HG03442 (cell line): Measurements from ENCODE around the gene SLC10A3.
"Not testable (repeated sequence)": the region's sequence is repeated elsewhere in the genome, so short reads cannot be mapped to it uniquely, and the experiment has no call there.

Experiments
- ATAC-seq: cut with Tn5 transposase; IDR thresholded peaks from one replicate; pipeline ENCODE4 v1.9.1; 2021; ENCODE audit warnings: mild to moderate bottlenecking, moderate library complexity; ENCODE audit not compliant: unreplicated experiment

The SLC10A3 gene

DNA sequence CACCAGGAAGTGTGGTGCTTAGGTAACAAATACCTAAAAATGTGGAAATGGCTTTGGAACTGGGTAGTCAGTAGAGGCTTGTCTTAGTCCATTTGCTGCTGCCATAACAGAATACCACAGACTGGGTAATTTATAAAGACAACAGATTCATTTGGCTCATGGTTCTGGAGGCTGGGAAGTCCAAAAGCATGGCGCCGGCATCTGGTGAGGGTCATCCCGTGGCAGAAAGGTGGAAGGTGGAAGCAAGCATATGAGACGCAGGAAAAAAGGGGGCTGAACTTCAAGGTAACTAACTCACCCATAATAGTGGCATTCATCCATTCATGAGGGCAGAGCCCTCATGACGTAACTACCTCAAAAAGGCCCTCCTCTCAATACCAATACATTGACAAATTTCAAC lies 19.0 kb upstream of the SLC10A3 start:
- no peak for ATAC-seq

DNA sequence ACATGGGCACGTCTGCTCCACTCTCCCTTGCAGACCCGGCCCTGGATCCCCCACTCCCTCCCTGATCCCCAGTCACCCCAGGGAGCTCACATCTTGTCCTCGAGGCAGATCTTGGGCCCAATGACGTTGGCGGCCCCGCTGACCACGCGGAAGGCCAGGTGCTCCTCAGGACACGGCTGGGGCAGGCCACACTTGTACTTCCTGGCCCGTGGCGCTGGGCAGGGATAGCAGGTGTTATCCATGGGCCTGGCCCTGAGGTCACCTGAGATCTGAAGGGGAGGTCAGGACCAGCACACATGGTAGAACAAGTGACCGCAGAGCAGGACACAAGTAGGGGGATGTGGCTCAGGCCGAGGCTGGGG lies 17.9 kb upstream of the SLC10A3 start:
- no peak for ATAC-seq

GRCh38 chrX:154507673-154508383 lies 17.4 kb upstream of the SLC10A3 start:
- ATAC-seq = no peak

GRCh38 chrX:154506483-154507332 lies 16.3 kb upstream of the SLC10A3 start:
- ATAC-seq = no peak

GRCh38 chrX:154505734-154506133 lies 15.3 kb upstream of the SLC10A3 start:
- ATAC-seq = no peak

- ATAC-seq = no peak
Observed at GRCh38 chrX:154502989-154503388, 12.6 kb upstream of the SLC10A3 start.

DNA sequence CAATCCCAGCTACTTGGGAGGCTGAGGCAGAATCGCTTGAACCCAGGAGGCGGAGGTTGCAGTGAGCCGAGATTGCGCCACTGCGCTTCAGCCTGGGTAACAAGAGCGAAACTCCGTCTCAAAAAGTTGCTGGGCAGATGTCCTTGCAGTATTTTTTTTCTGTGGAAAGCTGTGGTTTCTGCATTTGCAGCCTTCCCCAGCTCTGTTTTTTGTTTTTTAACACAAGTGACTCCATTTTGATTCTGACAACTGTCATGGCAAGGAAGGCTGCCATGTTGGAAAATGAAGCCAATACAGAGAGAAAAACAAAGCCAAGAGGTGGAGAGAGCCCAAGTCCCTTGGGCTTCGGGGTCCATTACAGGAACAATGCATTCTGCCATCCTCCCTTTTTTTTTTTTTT lies 11.7 kb upstream of the SLC10A3 start:
- ATAC-seq = no peak

DNA sequence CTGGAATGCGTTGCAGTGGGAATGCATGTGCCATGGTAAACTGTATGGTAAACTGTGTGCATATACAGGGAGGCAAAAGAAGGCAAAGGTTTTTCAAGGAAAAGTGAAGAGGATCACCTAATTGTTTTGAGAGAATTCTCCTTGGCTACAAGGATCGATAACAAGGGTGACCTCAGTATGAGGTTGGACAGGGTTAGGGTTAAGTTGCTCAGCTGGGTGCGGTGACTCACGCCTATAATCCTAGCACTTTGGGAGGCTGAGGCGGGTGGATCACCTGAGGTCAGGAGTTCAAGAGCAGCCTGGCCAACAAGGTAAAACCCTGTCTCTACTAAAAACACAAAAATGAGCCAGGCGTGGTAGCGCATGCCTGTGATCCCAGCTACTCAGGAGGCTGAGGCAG lies 11.0 kb upstream of the SLC10A3 start:
- not testable (repeated sequence) for ATAC-seq

DNA sequence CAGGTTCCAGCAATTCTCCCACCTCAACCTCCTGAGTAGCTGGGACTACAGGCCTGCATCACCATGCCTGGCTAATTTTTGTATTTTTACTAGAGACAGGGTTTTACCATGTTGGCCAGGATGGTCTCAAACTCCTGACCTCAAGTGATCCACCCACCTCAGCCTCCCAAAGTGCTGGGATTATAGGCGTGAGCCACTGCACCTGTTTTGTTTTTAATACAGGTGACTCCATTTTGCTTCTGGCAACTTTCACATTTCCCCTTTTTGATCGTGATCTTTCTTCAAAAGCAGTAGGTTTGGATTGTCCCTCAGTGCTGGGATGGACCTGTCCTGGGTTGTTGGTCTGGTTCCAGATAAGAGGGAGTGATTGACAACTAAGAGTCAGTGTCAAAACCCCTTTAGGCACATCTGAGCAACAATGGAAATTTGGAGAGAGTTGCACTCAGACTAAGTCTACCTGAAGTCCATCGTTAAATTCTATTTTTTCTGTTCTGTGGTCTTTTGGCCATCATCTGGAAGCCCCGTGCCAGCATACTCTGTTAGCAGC lies 6.2 kb upstream of the SLC10A3 start:
- not testable (repeated sequence) for ATAC-seq

DNA sequence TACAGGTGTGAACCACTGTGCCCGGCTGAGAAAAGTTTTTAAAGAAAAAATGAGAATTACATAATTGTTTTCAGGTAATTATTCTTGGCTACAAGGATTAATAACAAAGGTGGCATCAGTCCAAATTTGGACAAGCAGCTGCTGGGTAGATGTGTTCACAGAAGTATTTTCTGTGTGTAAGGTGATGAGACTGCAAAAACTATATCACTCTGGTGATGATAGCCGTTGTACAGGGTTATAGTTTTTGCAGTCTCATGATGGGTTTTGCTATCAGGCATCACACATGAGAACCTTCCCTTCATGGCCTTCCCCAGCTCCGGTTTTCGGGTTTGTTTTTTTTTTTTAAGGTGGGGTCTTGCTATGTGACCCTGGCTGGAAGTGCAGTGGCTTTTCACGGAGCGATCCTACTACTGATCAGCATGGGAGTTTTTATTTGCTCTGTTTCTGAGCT lies 5.1 kb upstream of the SLC10A3 start:
- no peak for ATAC-seq

DNA sequence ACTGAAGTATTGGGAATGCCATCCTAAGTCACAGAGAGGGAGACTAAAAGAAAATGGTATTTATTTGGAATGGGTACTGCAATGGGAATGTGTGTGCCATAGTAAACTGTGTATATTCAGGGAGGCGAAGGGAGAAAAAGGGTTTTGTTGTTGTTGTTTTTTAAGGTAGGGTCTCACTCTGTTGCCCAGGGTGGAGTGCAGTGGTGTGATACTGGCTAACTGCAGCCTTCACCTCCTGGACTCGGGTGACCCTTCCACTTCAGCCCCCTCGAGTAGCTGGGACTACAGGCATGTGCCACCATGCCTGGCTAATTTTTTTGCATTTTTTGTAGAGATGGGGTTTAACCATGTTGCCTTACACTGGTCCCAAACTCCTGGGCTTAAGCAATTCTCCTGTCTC lies 4.3 kb upstream of the SLC10A3 start:
- no peak for ATAC-seq

- ATAC-seq = peak; percentile 7
Observed at GRCh38 chrX:154490021-154490413, 412 bp downstream of the SLC10A3 start.

DNA sequence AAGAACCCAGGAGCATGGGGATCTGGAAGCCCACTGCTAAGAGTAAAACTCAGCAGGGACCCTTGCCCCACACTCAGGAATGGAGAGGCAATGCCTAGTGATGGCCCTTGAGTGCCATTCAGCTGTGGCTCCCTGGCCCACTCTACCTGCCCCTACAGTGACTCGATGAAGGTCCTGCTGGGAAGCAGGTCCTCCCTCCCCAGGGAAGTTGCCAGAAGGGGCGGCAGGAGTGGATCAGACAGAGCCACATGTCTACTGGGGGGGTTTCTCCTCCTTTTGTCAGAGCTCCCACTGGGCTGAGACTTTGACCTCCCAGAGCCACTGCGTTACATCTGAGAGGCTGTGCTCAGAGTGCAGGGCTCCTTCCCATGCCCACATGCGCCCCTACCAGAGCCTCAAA lies 1.2 kb downstream of the SLC10A3 start:
- ATAC-seq = no peak

DNA sequence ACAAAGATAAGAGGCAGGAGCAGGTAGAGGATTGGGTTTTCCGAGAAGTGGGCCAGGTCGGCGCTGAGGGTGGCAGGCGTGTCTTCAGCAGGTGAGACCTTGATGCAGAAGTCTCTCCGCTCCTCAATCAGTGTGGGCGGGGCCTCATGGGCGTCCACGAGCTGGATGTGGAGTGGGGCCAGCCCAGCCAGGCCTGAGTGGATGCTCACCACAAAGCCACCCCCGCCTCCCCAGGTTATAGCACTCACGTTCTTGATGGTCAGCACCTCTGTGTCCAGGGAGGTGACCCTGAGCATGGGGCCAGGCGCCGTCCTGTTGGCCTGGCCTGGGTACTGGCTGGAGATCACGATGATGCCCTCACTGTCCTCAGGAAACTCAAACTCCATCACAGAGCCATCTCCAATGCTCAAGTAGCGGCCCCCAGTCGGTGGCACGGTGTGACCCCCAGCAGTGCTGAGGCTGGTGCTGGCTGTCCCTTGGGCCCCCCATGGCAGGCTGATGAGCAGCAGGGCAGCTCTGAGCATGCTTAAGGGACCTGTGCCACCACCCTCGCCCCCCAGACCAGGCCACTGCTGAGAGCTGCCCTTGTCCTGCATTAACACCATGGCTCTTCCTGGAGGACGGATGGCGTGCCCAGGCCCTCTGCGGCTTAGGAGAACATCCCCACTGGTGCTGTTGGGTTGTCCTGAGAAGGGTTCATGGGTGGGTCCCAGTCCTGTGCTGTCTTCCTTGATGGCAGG lies 1.9 kb downstream of the SLC10A3 start:
- no peak for ATAC-seq

GRCh38 chrX:154487518-154488290 lies 2.7 kb downstream of the SLC10A3 start:
- no peak for ATAC-seq

GRCh38 chrX:154486396-154487207 lies 3.8 kb downstream of the SLC10A3 start, which contains the start of gene UBL4A:
Gene UBL4A (minus strand): TSS chrX:154486615. CDS start chrX:154486584, 31 bp downstream.
- ATAC-seq = peak; percentile 28

DNA sequence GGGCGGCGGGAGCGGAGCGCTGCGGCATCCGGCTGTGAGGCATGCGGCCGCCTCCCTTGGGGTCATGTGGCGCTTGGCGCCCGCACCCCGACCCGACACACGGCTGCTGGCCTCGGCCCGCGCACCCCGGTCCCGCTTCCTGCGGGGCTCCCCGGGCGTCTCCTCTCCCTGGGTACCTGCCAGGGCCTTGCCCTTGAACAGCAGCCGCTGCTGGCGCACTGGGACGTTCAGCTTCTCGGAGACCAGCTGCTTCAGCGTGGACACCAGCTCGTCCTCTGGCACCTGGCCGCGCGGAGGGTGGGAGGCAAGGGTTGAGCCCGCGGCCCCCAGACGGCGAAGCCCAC lies 4.4 kb downstream of the SLC10A3 start:
- peak; percentile 7 for ATAC-seq

DNA sequence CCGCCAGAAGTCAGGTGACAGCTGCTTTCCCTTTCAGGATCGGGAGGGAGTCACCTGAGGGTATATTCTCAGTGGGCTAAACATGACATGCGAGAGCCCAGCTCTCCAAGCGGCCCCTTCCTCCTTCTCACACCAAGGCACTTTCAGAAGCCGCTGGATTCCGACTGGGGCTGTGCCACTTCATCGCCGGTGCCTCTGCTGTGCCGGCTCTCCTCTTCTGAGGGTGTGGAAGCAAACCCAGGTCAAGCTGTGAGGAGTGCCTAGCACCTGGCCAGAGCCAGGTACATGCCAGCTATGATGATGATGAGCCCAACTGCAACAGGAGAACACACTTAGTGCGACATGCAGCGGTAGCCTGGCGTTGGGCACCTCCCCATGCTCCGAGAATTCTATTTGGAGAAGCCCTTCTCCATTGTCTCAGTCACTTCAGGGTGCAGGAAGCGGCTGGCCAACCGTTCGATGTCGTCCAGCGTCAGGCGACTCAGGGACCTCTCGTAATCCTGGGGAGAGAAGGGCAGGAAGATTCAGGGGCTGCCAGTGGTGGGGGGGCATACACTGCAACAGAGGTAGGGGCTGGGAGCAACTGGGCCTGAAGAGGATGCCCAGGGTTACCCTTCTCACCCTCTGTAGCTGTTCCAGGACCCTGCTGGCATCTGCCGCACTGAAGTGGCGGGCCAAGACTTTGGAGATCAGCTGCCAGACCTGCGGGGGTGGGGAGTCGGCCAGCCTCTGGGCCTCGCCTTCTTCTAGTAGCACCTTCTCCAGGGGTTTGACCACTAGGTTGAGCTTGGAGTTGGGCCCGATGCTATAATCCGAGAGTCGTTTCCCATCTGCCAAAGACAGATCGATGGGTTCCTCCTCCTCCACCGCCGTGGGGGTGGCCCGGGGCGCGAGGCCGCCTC lies 5.0 kb downstream of the SLC10A3 start:
- ATAC-seq = no peak
